ENCODE data around the gene RAB28. TPM values are rescaled to one million over a fixed set of nuclear protein-coding genes. Genes with fewer than 3 reads are reported as not detected.
"Not testable (repeated sequence)": the region's sequence is repeated elsewhere in the genome, so short reads cannot be mapped to it uniquely, and the experiment has no call there.

Gene RAB28
- total RNA-seq, 6 donors from 2014 or later = 7.3 to 19.5 (median 16.6) TPM

DNA sequence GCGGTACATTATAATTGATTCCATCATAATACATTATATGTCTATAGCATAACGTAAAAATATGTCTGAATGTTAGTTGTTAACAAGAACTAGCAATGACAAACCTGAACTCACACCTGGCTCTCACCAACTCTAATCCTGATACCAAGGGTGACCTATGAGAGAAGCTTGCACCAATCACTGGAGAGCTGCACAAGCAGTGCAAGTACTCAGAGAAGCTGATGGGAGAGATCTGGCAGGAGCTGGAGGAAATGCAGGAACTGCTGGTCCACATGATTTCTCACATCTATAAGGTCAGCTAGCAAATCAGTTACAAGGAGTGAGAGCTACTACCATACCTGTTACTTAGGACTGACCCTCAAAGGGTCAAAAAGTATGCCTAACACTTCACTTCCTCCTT is 74.8 kb downstream of the RAB28 start:
- Histone ChIP-seq H3K4me3 (no peak overlapping the region), H3K4me1 (peaks cover 0 to 5% (median 0%) of the 10 kb centered on the region in 4 donors), H3K27me3 (no peaks in the 10 kb centered on the region), H3K36me3 (no peaks in the 10 kb centered on the region), H3K9me3 (no peaks in the 10 kb centered on the region), H3K27ac (no peak overlapping the region)
- TF ChIP-seq EP300 (IDR thresholded peaks at IDR 0.05) (no peak), POLR2AphosphoS5 (IDR thresholded peaks at IDR 0.05) (no peak)
- WGBS, 2 donors = 97 to 100% methylated on average over 2 of the region's 2 CpGs
- DNase-seq = no peak
- ATAC-seq (ENCODE audit: low FRiP score in 2 of 2) = no peak

DNA sequence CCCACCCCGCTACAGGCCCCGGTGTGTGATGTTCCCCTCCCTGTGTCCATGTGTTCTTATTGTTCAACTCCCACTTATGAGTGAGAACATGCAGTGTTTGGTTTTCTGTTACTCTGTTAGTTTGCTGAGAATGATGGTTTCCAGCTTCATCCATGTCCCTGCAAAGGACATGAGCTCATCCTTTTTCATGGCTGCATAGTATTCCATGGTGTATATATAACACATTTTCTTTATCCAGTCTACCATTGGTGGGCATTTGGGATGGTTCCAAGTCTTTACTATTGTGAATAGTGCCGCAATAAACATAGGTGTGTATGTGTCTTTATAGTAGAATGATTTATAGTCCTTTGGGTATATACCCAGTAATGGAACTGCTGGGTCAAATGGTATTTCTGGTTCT is 78.0 kb downstream of the RAB28 start:
- H3K27me3 ChIP-seq = not testable (repeated sequence)
- WGBS, 2 donors = 94 to 96% methylated on average over 3 of the region's 3 CpGs

DNA sequence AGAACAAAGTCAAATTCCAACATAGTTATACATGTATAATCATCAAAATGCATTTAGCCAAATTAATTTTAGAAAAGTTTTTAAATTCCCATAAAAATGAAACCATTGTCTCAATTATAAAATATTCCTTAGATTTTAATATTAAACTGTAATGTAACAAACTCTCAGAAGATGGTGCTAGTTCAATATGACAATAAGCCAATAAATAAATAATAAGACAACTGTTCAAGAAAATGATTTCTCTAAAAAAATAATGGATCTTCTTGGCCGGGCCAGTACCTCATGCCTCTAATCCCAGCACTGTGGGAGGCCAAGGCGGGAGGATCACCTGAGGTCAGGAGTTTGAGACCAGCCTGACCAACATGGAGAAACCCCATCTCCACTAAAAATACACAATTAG is 80.3 kb downstream of the RAB28 start:
- Histone ChIP-seq H3K4me3 (no peak overlapping the region), H3K27me3 (no peaks in the 10 kb centered on the region), H3K4me1 (no peaks in the 10 kb centered on the region), H3K27ac (no peak overlapping the region), H3K36me3 (no peaks in the 10 kb centered on the region), H3K9me3 (no peaks in the 10 kb centered on the region)
- WGBS, 2 donors = 93 to 100% methylated on average over 2 of the region's 2 CpGs
- ATAC-seq (ENCODE audit: low FRiP score in 2 of 2) = no peak
- TF ChIP-seq POLR2AphosphoS5 (IDR thresholded peaks at IDR 0.05) (no peak), POLR2A (IDR thresholded peaks at IDR 0.05) (no peak), EP300 (IDR thresholded peaks at IDR 0.05) (no peak)
- TF ChIP-seq, protein P1, sequence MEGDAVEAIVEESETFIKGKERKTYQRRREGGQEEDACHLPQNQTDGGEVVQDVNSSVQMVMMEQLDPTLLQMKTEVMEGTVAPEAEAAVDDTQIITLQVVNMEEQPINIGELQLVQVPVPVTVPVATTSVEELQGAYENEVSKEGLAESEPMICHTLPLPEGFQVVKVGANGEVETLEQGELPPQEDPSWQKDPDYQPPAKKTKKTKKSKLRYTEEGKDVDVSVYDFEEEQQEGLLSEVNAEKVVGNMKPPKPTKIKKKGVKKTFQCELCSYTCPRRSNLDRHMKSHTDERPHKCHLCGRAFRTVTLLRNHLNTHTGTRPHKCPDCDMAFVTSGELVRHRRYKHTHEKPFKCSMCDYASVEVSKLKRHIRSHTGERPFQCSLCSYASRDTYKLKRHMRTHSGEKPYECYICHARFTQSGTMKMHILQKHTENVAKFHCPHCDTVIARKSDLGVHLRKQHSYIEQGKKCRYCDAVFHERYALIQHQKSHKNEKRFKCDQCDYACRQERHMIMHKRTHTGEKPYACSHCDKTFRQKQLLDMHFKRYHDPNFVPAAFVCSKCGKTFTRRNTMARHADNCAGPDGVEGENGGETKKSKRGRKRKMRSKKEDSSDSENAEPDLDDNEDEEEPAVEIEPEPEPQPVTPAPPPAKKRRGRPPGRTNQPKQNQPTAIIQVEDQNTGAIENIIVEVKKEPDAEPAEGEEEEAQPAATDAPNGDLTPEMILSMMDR (IDR thresholded peaks at IDR 0.05) = no peak
- DNase-seq = no peak

More for the DNA sequence above, 78.0 kb downstream of the RAB28 start:
- not testable (repeated sequence) for H3K36me3 ChIP-seq; H3K9me3 ChIP-seq; ATAC-seq (ENCODE audit: low FRiP score in 2 of 2); DNase-seq; H3K27ac ChIP-seq; H3K4me1 ChIP-seq; H3K4me3 ChIP-seq

DNA sequence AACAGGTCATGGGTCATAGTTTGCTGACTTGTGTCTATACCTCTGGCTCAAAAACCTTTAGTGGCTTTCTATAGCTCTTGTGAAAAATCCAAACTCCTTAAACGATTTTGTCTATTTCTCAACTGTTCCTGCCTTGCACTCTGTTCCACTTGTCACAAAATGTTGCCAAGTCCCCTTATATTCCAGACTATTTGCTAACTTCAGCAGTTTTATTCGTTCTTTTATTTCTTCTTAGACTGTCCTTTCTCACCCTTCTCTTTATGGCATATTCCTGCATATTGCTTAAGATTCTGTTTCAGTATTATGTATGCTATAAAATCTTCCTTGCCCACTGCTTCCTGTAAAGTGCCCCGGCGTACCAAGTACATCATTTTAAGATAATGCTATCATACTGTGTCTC is 80.8 kb downstream of the RAB28 start:
- Histone ChIP-seq H3K27me3 (no peaks in the 10 kb centered on the region), H3K27ac (no peak overlapping the region), H3K4me1 (no peaks in the 10 kb centered on the region), H3K36me3 (no peaks in the 10 kb centered on the region), H3K9me3 (no peaks in the 10 kb centered on the region), H3K4me3 (no peak overlapping the region)
- ATAC-seq (ENCODE audit: low FRiP score in 2 of 2) (no peak), DNase-seq (no peak)
- WGBS, 2 donors = 81 to 84% methylated on average over 4 of the region's 4 CpGs
- TF ChIP-seq POLR2A (IDR thresholded peaks at IDR 0.05) (no peak), EP300 (IDR thresholded peaks at IDR 0.05) (no peak), POLR2AphosphoS5 (IDR thresholded peaks at IDR 0.05) (no peak)
- TF ChIP-seq, protein P1 (IDR thresholded peaks at IDR 0.05) = no peak

DNA sequence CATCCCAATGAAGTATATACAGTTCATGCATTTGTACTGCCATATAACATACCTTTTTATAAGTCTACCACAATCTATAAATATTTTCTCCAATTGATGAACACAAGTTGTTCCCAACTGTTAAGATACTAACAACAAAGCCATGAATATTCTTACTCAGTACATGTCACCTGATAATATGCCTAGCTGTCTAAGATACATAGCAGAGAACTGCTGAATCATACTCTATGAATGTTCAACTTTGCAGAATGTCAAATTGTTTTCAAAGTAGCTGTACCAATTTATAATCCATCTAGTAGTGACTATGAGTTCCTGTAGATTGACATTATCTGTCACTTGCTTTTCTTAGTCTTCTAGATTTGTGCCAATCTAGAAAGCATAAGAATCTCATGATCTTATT is 84.9 kb downstream of the RAB28 start:
- ATAC-seq (ENCODE audit: low FRiP score in 2 of 2) = no peak
- no peak overlapping the region for H3K4me3 ChIP-seq
- TF ChIP-seq POLR2A (IDR thresholded peaks at IDR 0.05) = no peak
- no peak for TF ChIP-seq EP300 (IDR thresholded peaks at IDR 0.05)
- TF ChIP-seq, protein P1 (IDR thresholded peaks at IDR 0.05) = no peak
- TF ChIP-seq POLR2AphosphoS5 (IDR thresholded peaks at IDR 0.05) = no peak
- no peak for DNase-seq
- peaks cover 0 to 3% (median 0%) of the 10 kb centered on the region in 4 donors for H3K4me1 ChIP-seq
- H3K27ac ChIP-seq = no peak overlapping the region
- H3K36me3 ChIP-seq = no peaks in the 10 kb centered on the region
- no peaks in the 10 kb centered on the region for H3K27me3 ChIP-seq
- no peaks in the 10 kb centered on the region for H3K9me3 ChIP-seq

DNA sequence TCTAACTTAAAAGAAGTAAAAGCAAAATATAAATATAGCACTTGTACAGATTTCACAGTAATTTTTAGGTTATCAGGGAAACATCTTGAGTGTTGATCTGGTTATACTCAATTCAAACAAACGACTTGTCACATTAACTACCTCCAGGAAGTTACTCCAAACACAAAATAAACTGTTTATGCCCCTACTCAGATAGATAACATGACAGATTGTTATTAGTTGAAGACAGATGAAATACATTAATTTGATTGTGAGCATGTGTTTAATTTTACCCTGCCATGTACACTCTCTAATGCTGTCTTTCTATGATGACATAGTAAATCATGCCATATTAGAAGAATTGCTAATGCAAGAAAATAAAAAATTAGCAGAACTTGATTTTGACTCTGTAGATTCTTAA is 88.0 kb downstream of the RAB28 start:
- Histone ChIP-seq H3K4me3 (no peak overlapping the region), H3K27me3 (no peaks in the 10 kb centered on the region), H3K36me3 (no peaks in the 10 kb centered on the region), H3K27ac (no peak overlapping the region), H3K4me1 (peaks cover 0 to 3% (median 0%) of the 10 kb centered on the region in 4 donors), H3K9me3 (no peaks in the 10 kb centered on the region)
- ATAC-seq (ENCODE audit: low FRiP score in 2 of 2) = no peak
- 15 to 28% methylated on average over 1 of the region's 1 CpG for WGBS, 2 donors
- TF ChIP-seq, protein P1 (IDR thresholded peaks at IDR 0.05) = no peak
- no peak for TF ChIP-seq EP300 (IDR thresholded peaks at IDR 0.05)
- no peak for TF ChIP-seq POLR2AphosphoS5 (IDR thresholded peaks at IDR 0.05)
- TF ChIP-seq POLR2A (IDR thresholded peaks at IDR 0.05) = no peak
- DNase-seq = no peak

DNA sequence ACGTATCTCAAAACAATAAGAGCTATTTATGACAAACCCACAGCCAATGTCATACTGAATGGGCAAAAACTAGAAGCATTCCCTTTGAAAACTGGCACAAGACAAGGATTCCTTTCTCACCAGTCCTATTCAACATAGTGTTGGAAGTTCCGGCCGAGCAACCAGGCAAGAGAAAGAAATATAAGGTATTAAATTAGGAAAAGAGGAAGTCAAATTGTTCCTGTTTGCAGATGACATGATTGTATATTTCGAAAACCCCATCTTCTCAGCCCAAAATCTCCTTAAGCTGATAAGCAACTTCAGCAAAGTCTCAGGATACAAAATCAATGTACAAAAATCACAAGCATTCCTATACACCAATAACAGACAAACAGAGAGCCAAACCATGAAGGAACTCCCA is 94.2 kb downstream of the RAB28 start:
- H3K9me3 ChIP-seq; H3K4me1 ChIP-seq; H3K27me3 ChIP-seq; H3K27ac ChIP-seq; H3K4me3 ChIP-seq; H3K36me3 ChIP-seq; DNase-seq; ATAC-seq (ENCODE audit: low FRiP score in 2 of 2): not testable (repeated sequence)
- WGBS, 2 donors = 73 to 93% methylated on average over 4 of the region's 4 CpGs

Data from upper lobe of left lung (tissue), 6 donors.